Ectodermal cell (in vitro differentiated cells): Measurements from ENCODE around the gene FLII.

Experiments used
- H3K27ac ChIP-seq: 2 replicates; pipeline ENCODE4 v1.7.0; 2013; ENCODE audit warnings: mild to moderate bottlenecking, low read depth, low read length; ENCODE audit not compliant: insufficient read depth, poor library complexity, severe bottlenecking
- H3K27me3 ChIP-seq: 2 replicates; pipeline ENCODE4 v1.7.0; 2013; ENCODE audit warnings: mild to moderate bottlenecking, low read length; ENCODE audit not compliant: insufficient read depth, control insufficient read depth, poor library complexity, severe bottlenecking
- H3K36me3 ChIP-seq: one replicate; pipeline ENCODE4 v1.7.0; 2013; ENCODE audit warnings: low read length; ENCODE audit not compliant: control insufficient read depth, insufficient read depth
- H3K4me1 ChIP-seq: one replicate; pipeline ENCODE4 v1.7.0; 2013; ENCODE audit warnings: low read length; ENCODE audit not compliant: control insufficient read depth, insufficient read depth
- H3K4me3 ChIP-seq: 2 replicates; pipeline ENCODE4 v1.7.0; 2013; ENCODE audit warnings: low read depth, low read length, control low read depth; ENCODE audit not compliant: insufficient read depth
- H3K9me3 ChIP-seq: 2 replicates; pipeline ENCODE4 v1.7.0; 2013; ENCODE audit warnings: mild to moderate bottlenecking, low read length, moderate library complexity; ENCODE audit not compliant: control insufficient read depth
- WGBS, 2 experiments: methylation state at CpG; one replicate each; pipeline ENCODE4 v1.1.7; 2013; ENCODE audit warnings: missing lambda C conversion rate in 2 of 2; 5-methylcytosine and 5-hydroxymethylcytosine counted together

Gene FLII

GRCh38 chr17:18245038-18245776 lies 13.3 kb downstream of the FLII start:
- 93 to 94% methylated on average over 21 of the region's 21 CpGs for WGBS, 2 experiments
- Histone ChIP-seq H3K9me3 (no peaks in the 10 kb centered on the region), H3K27me3 (no peaks in the 10 kb centered on the region), H3K27ac (no peak overlapping the region), H3K4me3 (no peak overlapping the region), H3K36me3 (peaks cover 45% of the 10 kb centered on the region), H3K4me1 (peaks cover 6% of the 10 kb centered on the region)

- H3K4me3 ChIP-seq: no peak overlapping the region
- WGBS, 2 experiments: 92% methylated on average over 28 of the region's 28 CpGs
Observed at GRCh38 chr17:18241229-18241871, 17.2 kb downstream of the FLII start.

GRCh38 chr17:18240449-18240848 lies 18.1 kb downstream of the FLII start:
- Histone ChIP-seq H3K27me3 (no peaks in the 10 kb centered on the region), H3K9me3 (no peaks in the 10 kb centered on the region), H3K4me1 (no peaks in the 10 kb centered on the region), H3K27ac (no peak overlapping the region), H3K4me3 (no peak overlapping the region), H3K36me3 (peaks cover 60% of the 10 kb centered on the region)
- 96 to 97% methylated on average over 19 of the region's 19 CpGs for WGBS, 2 experiments

More at GRCh38 chr17:18241229-18241871, 17.2 kb downstream of the FLII start:
- Histone ChIP-seq H3K36me3 (peaks cover 66% of the 10 kb centered on the region), H3K27me3 (no peaks in the 10 kb centered on the region), H3K27ac (no peak overlapping the region), H3K4me1 (no peaks in the 10 kb centered on the region), H3K9me3 (no peaks in the 10 kb centered on the region)

GRCh38 chr17:18238299-18238698 lies 20.2 kb downstream of the FLII start:
- H3K36me3 ChIP-seq: peaks cover 68% of the 10 kb centered on the region
- no peaks in the 10 kb centered on the region for H3K27me3 ChIP-seq
- H3K27ac ChIP-seq: no peak overlapping the region
- WGBS, 2 experiments: 94 to 96% methylated on average over 18 of the region's 18 CpGs
- H3K9me3 ChIP-seq: no peaks in the 10 kb centered on the region
- H3K4me3 ChIP-seq: no peak overlapping the region
- H3K4me1 ChIP-seq: no peaks in the 10 kb centered on the region

GRCh38 chr17:18237461-18237860 lies 21.1 kb downstream of the FLII start:
- 95% methylated on average over 20 of the region's 20 CpGs for WGBS, 2 experiments
- Histone ChIP-seq H3K27ac (no peak overlapping the region), H3K36me3 (peaks cover 74% of the 10 kb centered on the region), H3K4me3 (no peak overlapping the region), H3K4me1 (peaks cover 3% of the 10 kb centered on the region), H3K9me3 (no peaks in the 10 kb centered on the region), H3K27me3 (no peaks in the 10 kb centered on the region)

- Histone ChIP-seq H3K4me1 (peaks cover 12% of the 10 kb centered on the region), H3K4me3 (no peak overlapping the region), H3K9me3 (no peaks in the 10 kb centered on the region), H3K27ac (no peak overlapping the region), H3K27me3 (no peaks in the 10 kb centered on the region), H3K36me3 (peaks cover 69% of the 10 kb centered on the region)
- WGBS, 2 experiments: 95 to 96% methylated on average over 18 of the region's 18 CpGs
Observed at GRCh38 chr17:18236494-18236893, 22.0 kb downstream of the FLII start.

GRCh38 chr17:18235743-18236256 lies 22.7 kb downstream of the FLII start:
- Histone ChIP-seq H3K9me3 (no peaks in the 10 kb centered on the region), H3K27ac (no peak overlapping the region)

GRCh38 chr17:18234853-18235380 lies 23.6 kb downstream of the FLII start:
- H3K36me3 ChIP-seq: peaks cover 57% of the 10 kb centered on the region
- H3K4me1 ChIP-seq: peaks cover 26% of the 10 kb centered on the region
- H3K9me3 ChIP-seq: no peaks in the 10 kb centered on the region
- no peak overlapping the region for H3K4me3 ChIP-seq
- WGBS, 2 experiments: 96% methylated on average over 22 of the region's 22 CpGs
- H3K27me3 ChIP-seq: no peaks in the 10 kb centered on the region
- no peak overlapping the region for H3K27ac ChIP-seq

More at GRCh38 chr17:18235743-18236256, 22.7 kb downstream of the FLII start:
- Histone ChIP-seq H3K4me3 (no peak overlapping the region), H3K27me3 (no peaks in the 10 kb centered on the region), H3K4me1 (peaks cover 18% of the 10 kb centered on the region), H3K36me3 (peaks cover 64% of the 10 kb centered on the region)
- 92 to 94% methylated on average over 14 of the region's 14 CpGs for WGBS, 2 experiments

- H3K9me3 ChIP-seq: no peaks in the 10 kb centered on the region
- WGBS, 2 experiments: 95 to 96% methylated on average over 22 of the region's 22 CpGs
- peaks cover 36% of the 10 kb centered on the region for H3K4me1 ChIP-seq
- no peaks in the 10 kb centered on the region for H3K27me3 ChIP-seq
- no peak overlapping the region for H3K27ac ChIP-seq
- H3K4me3 ChIP-seq: no peak overlapping the region
- H3K36me3 ChIP-seq: peaks cover 57% of the 10 kb centered on the region
Observed at GRCh38 chr17:18233803-18234518, 24.6 kb downstream of the FLII start.

GRCh38 chr17:18231164-18231563 lies 27.4 kb downstream of the FLII start:
- no peak overlapping the region for H3K4me3 ChIP-seq
- peaks cover 53% of the 10 kb centered on the region for H3K4me1 ChIP-seq
- 17 to 18% methylated on average over 9 of the region's 9 CpGs for WGBS, 2 experiments
- no peaks in the 10 kb centered on the region for H3K9me3 ChIP-seq
- peaks cover 33% of the 10 kb centered on the region for H3K36me3 ChIP-seq
- peak overlapping the region; percentile 82 for H3K27ac ChIP-seq
- no peaks in the 10 kb centered on the region for H3K27me3 ChIP-seq
